Lower lobe of right lung (tissue), 2 donors: ENCODE measurements around the gene GYPC. TPM values are rescaled to one million over a fixed set of nuclear protein-coding genes. Genes with fewer than 3 reads are reported as not detected.
"Not testable (repeated sequence)": the region's sequence is repeated elsewhere in the genome, so short reads cannot be mapped to it uniquely, and the experiment has no call there.

Experiments used
- ATAC-seq, 2 donors: fragments of 200-7000 bp; cut with Tn5 transposase; one replicate each; pipeline ENCODE4 v1.9.1; 2020 to 2022; ENCODE audit warnings: mild to moderate bottlenecking in 2 of 2, moderate library complexity in 2 of 2
- DNase-seq: peaks from one replicate; pipeline ENCODE4 v3.0.0-alpha.2; 2020
- H3K27ac ChIP-seq: fragments of 200-600 bp; one replicate; pipeline ENCODE4 v1.8.0; 2022
- H3K27me3 ChIP-seq: fragments of 200-600 bp; one replicate; pipeline ENCODE4 v1.8.0; 2022; ENCODE audit warnings: low read depth
- H3K36me3 ChIP-seq: fragments of 200-600 bp; one replicate; pipeline ENCODE4 v1.8.0; 2022; ENCODE audit warnings: mild to moderate bottlenecking
- H3K4me1 ChIP-seq: fragments of 200-600 bp; one replicate; pipeline ENCODE4 v1.8.0; 2022
- H3K4me3 ChIP-seq: fragments of 200-600 bp; one replicate; pipeline ENCODE4 v1.8.0; 2022; ENCODE audit warnings: mild to moderate bottlenecking
- H3K9me3 ChIP-seq: fragments of 200-600 bp; one replicate; pipeline ENCODE4 v1.8.0; 2022
- intact Hi-C: fragments of 100-400 bp; cut with DNase I; formaldehyde crosslinking; loops from one replicate; pipeline ENCODE4 v1.11.0; 2022
- total RNA-seq: library from RNA; stranded (reverse); fragmentation: NEBNext Ultra II Directional; extraction: Animal tissue kit (Norgen Biotek cat#: 25700); gene quantifications from one replicate; pipeline ENCODE4 v1.2.1, GENCODE V29; 2021
- TF ChIP-seq, protein P1 (sequence below): fragments of 200-600 bp; IDR thresholded peaks from one replicate; pipeline ENCODE4 v1.8.0; 2022; ENCODE audit warnings: antibody characterized with exemption, mild to moderate bottlenecking
- donor health status: DM: no; HTN: yes; CAD: no; lungs with severe emphysema.

Gene GYPC
- total RNA-seq, 1 donor from 2014 or later = 92.6 TPM

DNA sequence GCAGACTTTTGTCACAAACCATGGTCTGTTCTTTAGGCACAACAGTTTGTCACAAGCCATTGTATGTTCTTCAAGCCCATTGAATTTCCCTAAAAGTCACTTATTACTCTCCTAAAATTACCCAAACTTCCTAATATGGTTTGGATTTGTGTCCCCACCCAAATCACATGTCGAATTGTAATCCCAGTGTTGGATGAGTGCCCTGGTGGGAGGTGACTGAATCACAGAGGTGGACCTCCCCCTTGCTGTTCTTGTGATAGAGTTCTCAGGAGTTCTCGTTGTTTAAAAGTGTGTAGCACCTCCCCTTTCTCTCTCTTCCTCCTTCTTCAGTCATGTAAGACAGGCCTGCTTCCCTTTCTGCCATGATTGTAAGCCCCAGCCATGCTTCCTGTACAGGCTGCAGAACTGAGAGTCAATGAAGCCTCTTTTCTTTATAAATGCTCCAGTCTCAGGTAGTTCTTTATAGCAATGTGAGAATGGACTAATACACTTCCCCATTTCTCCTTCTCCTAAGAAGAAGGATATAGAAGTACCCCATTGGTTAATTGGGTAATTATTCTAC lies 11.2 kb upstream of the GYPC start:
- ATAC-seq (peak in 1 of 2 donors; percentile 61), DNase-seq (no peak)
- Histone ChIP-seq H3K4me3 (no peak overlapping the region), H3K36me3 (no peaks in the 10 kb centered on the region), H3K27ac (no peak overlapping the region), H3K4me1 (no peaks in the 10 kb centered on the region), H3K27me3 (no peaks in the 10 kb centered on the region), H3K9me3 (no peaks in the 10 kb centered on the region)
- TF ChIP-seq, protein P1, sequence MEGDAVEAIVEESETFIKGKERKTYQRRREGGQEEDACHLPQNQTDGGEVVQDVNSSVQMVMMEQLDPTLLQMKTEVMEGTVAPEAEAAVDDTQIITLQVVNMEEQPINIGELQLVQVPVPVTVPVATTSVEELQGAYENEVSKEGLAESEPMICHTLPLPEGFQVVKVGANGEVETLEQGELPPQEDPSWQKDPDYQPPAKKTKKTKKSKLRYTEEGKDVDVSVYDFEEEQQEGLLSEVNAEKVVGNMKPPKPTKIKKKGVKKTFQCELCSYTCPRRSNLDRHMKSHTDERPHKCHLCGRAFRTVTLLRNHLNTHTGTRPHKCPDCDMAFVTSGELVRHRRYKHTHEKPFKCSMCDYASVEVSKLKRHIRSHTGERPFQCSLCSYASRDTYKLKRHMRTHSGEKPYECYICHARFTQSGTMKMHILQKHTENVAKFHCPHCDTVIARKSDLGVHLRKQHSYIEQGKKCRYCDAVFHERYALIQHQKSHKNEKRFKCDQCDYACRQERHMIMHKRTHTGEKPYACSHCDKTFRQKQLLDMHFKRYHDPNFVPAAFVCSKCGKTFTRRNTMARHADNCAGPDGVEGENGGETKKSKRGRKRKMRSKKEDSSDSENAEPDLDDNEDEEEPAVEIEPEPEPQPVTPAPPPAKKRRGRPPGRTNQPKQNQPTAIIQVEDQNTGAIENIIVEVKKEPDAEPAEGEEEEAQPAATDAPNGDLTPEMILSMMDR = no peak
- intact Hi-C loops = no loop called here

DNA sequence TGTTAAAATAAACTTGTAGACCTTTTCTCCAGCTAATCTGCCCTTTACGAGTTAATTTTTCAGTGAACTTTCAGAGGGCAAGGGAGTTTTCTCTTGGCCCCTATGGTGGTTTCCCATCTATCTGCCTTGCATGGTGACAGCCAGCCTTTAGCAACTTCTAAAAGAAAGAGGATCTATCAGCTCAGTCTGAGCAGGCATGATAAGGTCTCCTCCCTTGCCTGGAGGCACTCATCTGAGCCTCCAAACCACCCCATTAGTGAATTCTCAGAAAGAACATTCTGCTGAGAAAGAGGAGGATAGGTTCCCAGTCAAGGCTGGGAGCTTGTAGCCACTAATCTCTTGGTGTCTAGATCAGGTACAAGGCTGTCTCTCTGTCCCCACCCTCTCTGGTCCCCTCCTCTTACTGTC lies 10.7 kb upstream of the GYPC start:
- Histone ChIP-seq H3K27me3 (no peaks in the 10 kb centered on the region), H3K27ac (no peak overlapping the region), H3K9me3 (no peaks in the 10 kb centered on the region), H3K36me3 (no peaks in the 10 kb centered on the region), H3K4me3 (no peak overlapping the region), H3K4me1 (no peaks in the 10 kb centered on the region)
- ATAC-seq (peak in 1 of 2 donors; percentile 19), DNase-seq (no peak)
- intact Hi-C loops = no loop called here
- TF ChIP-seq, protein P1 = no peak

DNA sequence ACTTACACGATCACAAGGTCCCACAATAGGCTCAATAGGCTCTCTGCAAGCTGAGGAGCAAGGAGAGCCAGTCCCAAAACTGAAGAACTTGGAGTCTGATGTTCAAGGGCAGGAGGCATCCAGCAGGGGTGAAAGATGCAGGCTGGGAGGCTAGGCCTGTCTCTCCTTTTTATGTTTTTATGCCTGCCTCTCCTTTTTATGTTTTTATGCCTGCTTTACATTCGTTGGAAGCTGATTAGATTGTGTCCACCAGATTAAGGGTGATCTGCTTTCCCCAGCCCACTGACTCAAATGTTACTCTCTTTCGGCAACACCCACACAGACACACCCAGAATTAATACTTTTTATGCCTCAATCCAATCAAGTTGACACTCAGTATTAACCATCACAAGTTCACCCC lies 9.9 kb upstream of the GYPC start:
- no peaks in the 10 kb centered on the region for H3K9me3 ChIP-seq
- no peak for DNase-seq
- H3K4me1 ChIP-seq = no peaks in the 10 kb centered on the region
- H3K4me3 ChIP-seq = no peak overlapping the region
- no peaks in the 10 kb centered on the region for H3K36me3 ChIP-seq
- intact Hi-C loops = no loop called here
- H3K27me3 ChIP-seq = no peaks in the 10 kb centered on the region
- no peak overlapping the region for H3K27ac ChIP-seq
- no peak for ATAC-seq
- TF ChIP-seq, protein P1 = no peak

DNA sequence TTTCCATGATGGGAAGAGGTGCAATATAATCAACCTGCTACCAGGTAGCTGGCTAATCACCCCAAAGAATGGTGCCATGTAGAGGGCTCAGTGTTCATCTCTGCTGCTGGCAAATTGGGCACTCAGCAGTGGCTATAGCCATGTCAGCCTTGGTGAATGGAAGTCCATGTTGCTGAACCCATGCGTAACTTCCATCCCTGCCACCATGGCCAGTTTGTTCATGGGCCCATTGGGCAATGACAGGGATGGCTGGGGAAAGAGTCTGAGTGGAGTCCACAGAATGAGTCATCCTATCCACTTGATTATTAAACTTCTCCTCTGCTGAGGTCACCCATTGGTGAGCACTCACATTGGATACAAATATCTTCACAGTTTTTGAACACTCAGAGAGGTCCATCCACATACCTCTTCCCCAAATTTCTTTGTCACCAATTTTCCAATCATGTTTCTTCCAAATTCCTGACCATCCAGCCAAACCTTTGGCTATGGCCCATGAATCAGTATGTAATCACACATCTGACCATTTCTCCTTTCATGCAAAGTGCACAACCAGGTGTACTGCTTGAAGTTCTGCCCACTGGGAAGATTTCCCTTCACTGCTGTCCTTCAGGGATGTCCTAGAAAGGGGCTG lies 8.1 kb upstream of the GYPC start:
- H3K36me3 ChIP-seq, H3K27me3 ChIP-seq, DNase-seq, H3K27ac ChIP-seq, intact Hi-C loops, H3K4me3 ChIP-seq, H3K9me3 ChIP-seq, ATAC-seq, H3K4me1 ChIP-seq: not testable (repeated sequence)

DNA sequence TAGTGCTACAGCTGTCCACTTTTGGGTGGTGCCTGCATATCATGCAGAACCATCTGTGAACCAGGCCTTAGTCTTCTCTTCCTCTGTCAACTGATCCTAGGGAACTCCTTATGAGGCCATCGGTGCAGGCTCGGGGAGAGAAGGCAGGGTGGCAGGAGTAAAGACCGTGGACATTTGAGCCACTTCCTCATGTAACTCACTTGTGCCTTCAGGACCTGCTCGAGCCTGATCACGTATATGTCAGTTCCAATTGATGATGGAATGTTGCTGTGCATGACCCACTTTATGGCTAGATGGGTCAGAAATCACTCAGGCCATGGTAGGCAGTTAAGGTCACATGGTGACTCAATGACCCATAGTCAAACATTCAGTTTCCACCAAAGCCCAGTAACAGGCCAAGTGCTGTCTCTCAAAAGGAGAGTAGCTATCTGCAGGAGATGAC lies 7.6 kb upstream of the GYPC start:
- H3K9me3 ChIP-seq, intact Hi-C loops, H3K27me3 ChIP-seq, H3K4me3 ChIP-seq, DNase-seq, H3K36me3 ChIP-seq, ATAC-seq, H3K27ac ChIP-seq, H3K4me1 ChIP-seq: not testable (repeated sequence)

DNA sequence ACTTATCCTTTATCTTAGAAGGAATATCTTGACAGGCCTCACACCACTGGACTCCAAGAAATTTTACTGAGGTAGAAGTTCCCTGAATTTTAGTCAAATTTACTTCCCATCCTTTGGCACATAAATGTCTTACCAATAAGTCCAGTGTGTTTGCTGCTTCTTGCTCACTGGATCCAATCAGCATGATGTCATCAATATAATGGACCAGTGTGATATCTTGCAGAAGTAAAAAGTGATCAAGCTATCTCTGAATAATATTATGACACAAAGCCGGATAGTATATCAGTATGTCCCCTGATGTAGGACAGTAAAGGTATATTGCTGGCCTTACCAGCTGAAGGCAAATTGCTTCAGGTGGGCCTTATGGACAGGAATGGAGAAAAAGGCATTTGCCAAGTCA lies 6.9 kb upstream of the GYPC start:
- H3K27me3 ChIP-seq = no peaks in the 10 kb centered on the region
- H3K4me3 ChIP-seq = no peak overlapping the region
- no peaks in the 10 kb centered on the region for H3K4me1 ChIP-seq
- no peaks in the 10 kb centered on the region for H3K36me3 ChIP-seq
- intact Hi-C loops = no loop called here
- TF ChIP-seq, protein P1 = no peak
- DNase-seq (no peak), ATAC-seq (no peak)
- no peak overlapping the region for H3K27ac ChIP-seq
- H3K9me3 ChIP-seq = no peaks in the 10 kb centered on the region
